Lower leg skin (tissue), 3 donors: ENCODE data around the gene RILPL2.

Experiments used
- CTCF ChIP-seq, 3 donors: fragments of 450-650 bp; IDR thresholded peaks; one replicate each; pipeline ENCODE4 v1.5.1; 2016; ENCODE audit warnings: antibody characterized with exemption in 3 of 3, mild to moderate bottlenecking in 3 of 3, moderate library complexity in 2 of 3
- POLR2A ChIP-seq, 2 donors: fragments of 450-650 bp; IDR thresholded peaks; one replicate each; pipeline ENCODE4 v1.6.1; 2016 to 2017; ENCODE audit warnings: antibody characterized with exemption in 2 of 2, mild to moderate bottlenecking in 1 of 2, moderate library complexity in 1 of 2

GRCh38 chr12:123449856-123450255 is 13.4 kb upstream of the RILPL2 start:
- no peak for TF ChIP-seq POLR2A (IDR thresholded peaks at IDR 0.05)
- TF ChIP-seq CTCF (IDR thresholded peaks at IDR 0.05), result no peak
